AG04450 (cell line): ENCODE data around the gene CUL1. TPM values are rescaled to one million over a fixed set of nuclear protein-coding genes. Genes with fewer than 3 reads are reported as not detected.

Experiments
- CTCF ChIA-PET: fragments of 300-600, 350-600 bp; formaldehyde crosslinking; extraction: SDS; loops from one replicate; lab custom pipeline; 2022; ENCODE audit warnings: antibody characterized with exemption, inconsistent platforms; lab: Charles Lee
- POLR2A ChIA-PET: fragments of 350-600 bp; formaldehyde crosslinking; extraction: SDS; loops from one replicate; lab custom pipeline; 2021; ENCODE audit warnings: antibody characterized with exemption, inconsistent platforms; lab: Yijun Ruan, JAX
- DNase-seq: peaks from one replicate; pipeline ENCODE4 v3.0.0-alpha.2; 2011; ENCODE audit warnings: low read depth, low spot score
- H3K27ac ChIP-seq: one replicate; pipeline ENCODE4 v1.5.1; 2012; ENCODE audit warnings: low read depth, low read length, control low read depth
- H3K27me3 ChIP-seq: one replicate; pipeline ENCODE4 v1.6.0; 2012; ENCODE audit warnings: low read length; ENCODE audit not compliant: control insufficient read depth, insufficient read depth
- H3K4me3 ChIP-seq: 2 replicates; pipeline ENCODE4 v1.5.1; 2011; ENCODE audit warnings: mild to moderate bottlenecking, low read depth, low read length, control low read depth
- H3K9me3 ChIP-seq: 2 replicates; pipeline ENCODE4 v1.5.1; 2012; ENCODE audit warnings: low read length; ENCODE audit not compliant: control insufficient read depth, insufficient read depth
- polyA plus RNA-seq: library from polyadenylated mRNA; depleted of rRNA; stranded (reverse); fragments of >200 nt; gene quantifications from 2 replicates; pipeline ENCODE4 v1.2.3, GENCODE V29; 2011
- TF ChIP-seq, protein P1 (sequence below): IDR thresholded peaks from 2 replicates; pipeline ENCODE4 v1.5.1; 2011; ENCODE audit warnings: low read depth, low read length, control low read depth, inconsistent platforms

Gene CUL1
- polyA plus RNA-seq, 1 experiment = 56.8 TPM

GRCh38 chr7:148694631-148695030, 4.1 kb upstream of the CUL1 start:
- ChIA-PET CTCF (interaction anchor here (1.5 kb wide), 1 partner anchor 268 kb away, joined by 3 read pairs; no protein-coding TSS in a partner anchor), POLR2A (no interaction called here)
- no peak overlapping the region for H3K4me3 ChIP-seq
- H3K9me3 ChIP-seq = no peaks in the 10 kb centered on the region; the same call in 1 of the 2 replicates
- TF ChIP-seq, protein P1, sequence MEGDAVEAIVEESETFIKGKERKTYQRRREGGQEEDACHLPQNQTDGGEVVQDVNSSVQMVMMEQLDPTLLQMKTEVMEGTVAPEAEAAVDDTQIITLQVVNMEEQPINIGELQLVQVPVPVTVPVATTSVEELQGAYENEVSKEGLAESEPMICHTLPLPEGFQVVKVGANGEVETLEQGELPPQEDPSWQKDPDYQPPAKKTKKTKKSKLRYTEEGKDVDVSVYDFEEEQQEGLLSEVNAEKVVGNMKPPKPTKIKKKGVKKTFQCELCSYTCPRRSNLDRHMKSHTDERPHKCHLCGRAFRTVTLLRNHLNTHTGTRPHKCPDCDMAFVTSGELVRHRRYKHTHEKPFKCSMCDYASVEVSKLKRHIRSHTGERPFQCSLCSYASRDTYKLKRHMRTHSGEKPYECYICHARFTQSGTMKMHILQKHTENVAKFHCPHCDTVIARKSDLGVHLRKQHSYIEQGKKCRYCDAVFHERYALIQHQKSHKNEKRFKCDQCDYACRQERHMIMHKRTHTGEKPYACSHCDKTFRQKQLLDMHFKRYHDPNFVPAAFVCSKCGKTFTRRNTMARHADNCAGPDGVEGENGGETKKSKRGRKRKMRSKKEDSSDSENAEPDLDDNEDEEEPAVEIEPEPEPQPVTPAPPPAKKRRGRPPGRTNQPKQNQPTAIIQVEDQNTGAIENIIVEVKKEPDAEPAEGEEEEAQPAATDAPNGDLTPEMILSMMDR = no peak
- no peak for DNase-seq
- H3K27me3 ChIP-seq = no peaks in the 10 kb centered on the region
- no peak overlapping the region for H3K27ac ChIP-seq

DNA sequence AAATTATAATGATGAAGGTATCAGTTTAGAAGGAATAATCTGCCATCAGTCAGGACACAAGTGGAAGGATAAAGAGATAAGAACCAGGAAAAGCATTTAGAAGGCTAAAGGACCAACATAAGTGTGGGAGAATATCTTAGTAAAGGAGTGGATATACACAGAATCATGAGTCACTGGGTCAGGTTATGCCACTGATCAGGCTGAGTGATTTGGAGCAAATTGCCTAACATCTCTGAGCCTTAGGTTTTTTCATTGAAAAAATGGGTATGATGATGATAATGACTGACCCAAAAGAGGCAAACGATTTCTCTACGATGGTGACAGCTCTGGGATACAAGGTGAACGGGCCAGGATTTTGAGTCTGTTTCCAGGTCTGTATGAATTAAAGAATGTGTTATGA, 2.8 kb upstream of the CUL1 start:
- H3K4me3 ChIP-seq = no peak overlapping the region
- TF ChIP-seq, protein P1 = no peak
- no peak for DNase-seq
- H3K9me3 ChIP-seq = no peaks in the 10 kb centered on the region; the same call in 1 of the 2 replicates
- no peak overlapping the region for H3K27ac ChIP-seq
- ChIA-PET POLR2A (no interaction called here), CTCF (interaction anchor here (1.5 kb wide), 1 partner anchor 267 kb away, joined by 3 read pairs; no protein-coding TSS in a partner anchor)
- H3K27me3 ChIP-seq = no peaks in the 10 kb centered on the region

DNA sequence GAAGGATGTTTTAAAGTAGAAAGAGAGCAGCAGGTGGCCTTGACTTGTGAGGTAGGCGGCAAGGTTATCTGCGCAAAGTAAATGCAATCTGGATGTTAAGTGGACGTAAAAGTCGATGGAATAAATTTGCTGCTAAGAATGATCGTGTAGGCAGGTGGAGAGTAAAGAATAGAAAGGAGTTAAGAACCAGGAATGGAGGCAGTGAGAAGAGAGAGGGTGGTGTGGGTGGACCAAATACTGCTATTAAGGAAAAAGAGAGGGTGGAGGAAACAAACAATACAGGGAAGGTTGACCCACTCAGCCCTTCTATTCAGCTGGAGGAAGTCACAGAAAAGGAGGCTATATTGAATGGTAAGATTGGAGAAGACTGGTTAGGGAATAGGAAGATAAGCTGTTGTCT, 1.9 kb upstream of the CUL1 start:
- H3K9me3 ChIP-seq = no peaks in the 10 kb centered on the region; the same call in 1 of the 2 replicates
- POLR2A ChIA-PET = no interaction called here
- DNase-seq = no peak
- TF ChIP-seq, protein P1 = no peak
- no peaks in the 10 kb centered on the region for H3K27me3 ChIP-seq
- CTCF ChIA-PET = interaction anchor here (1.2 kb wide), 1 partner anchor 266 kb away, joined by 3 read pairs; no protein-coding TSS in a partner anchor
- no peak overlapping the region for H3K4me3 ChIP-seq
- no peak overlapping the region for H3K27ac ChIP-seq

- no peak for DNase-seq
- ChIA-PET CTCF (interaction anchor here (0.7 to 1.2 kb wide), 2 partner anchors 198 to 266 kb away, joined by 3 to 5 read pairs; no protein-coding TSS in a partner anchor), POLR2A (no interaction called here)
- H3K4me3 ChIP-seq = peak overlapping the region; percentile 74
- H3K9me3 ChIP-seq = no peaks in the 10 kb centered on the region; the same call in 1 of the 2 replicates
- H3K27me3 ChIP-seq = no peaks in the 10 kb centered on the region
- peak overlapping the region; percentile 31 for H3K27ac ChIP-seq
- TF ChIP-seq, protein P1 = no peak
Measured at GRCh38 chr7:148697256-148698006, 1.3 kb upstream of the CUL1 start.

GRCh38 chr7:148698007-148698396, 701 bp upstream of the CUL1 start:
- no peak for DNase-seq
- H3K27ac ChIP-seq = peak overlapping the region; percentile 63
- H3K4me3 ChIP-seq = peak overlapping the region; percentile 74
- TF ChIP-seq, protein P1 = no peak
- no peaks in the 10 kb centered on the region; the same call in 1 of the 2 replicates for H3K9me3 ChIP-seq
- H3K27me3 ChIP-seq = no peaks in the 10 kb centered on the region
- ChIA-PET POLR2A (interaction anchor here (0.5 to 1.2 kb wide), 2 partner anchors 71 to 265 kb away, joined by 3 to 7 read pairs; no protein-coding TSS in a partner anchor), CTCF (interaction anchor here (0.7 to 1.2 kb wide), 2 partner anchors 198 to 265 kb away, joined by 3 to 5 read pairs; no protein-coding TSS in a partner anchor)
